A549 (cell line): ENCODE data around the gene LDLRAP1.

Source experiments
- CTCF ChIP-seq: fragments of >200 bp; sonication (Bioruptor Twin); formaldehyde crosslinking; IDR thresholded peaks from 3 replicates; pipeline ENCODE4 v1.5.1; 2016
- EP300 ChIP-seq, 2 experiments: fragments of >200 bp; sonication (Bioruptor Twin); formaldehyde crosslinking; IDR thresholded peaks; 2 replicates in 1 of 2; 3 replicates in 1 of 2; pipeline ENCODE4 v1.6.1; 2016 to 2017

- TF ChIP-seq CTCF (no peak), EP300 (IDR thresholded peaks at IDR 0.05) (no peak)
Measured at GRCh38 chr1:25534410-25534788, 9.0 kb upstream of the LDLRAP1 start.
